Measurements from ENCODE around the gene ATF5.

Gene ATF5

GRCh38 chr19:49907745-49908446, 21.1 kb upstream of the ATF5 start:
- DNase-seq (ENCODE audit: low read depth) = no peak
- in situ Hi-C loops (cut with HindIII; ENCODE audit: low sequenced_read_pairs) = no loop called here
- no peak overlapping the region for H3K4me3 ChIP-seq (ENCODE audit: low read depth, low read length)
- TF ChIP-seq, protein P1, sequence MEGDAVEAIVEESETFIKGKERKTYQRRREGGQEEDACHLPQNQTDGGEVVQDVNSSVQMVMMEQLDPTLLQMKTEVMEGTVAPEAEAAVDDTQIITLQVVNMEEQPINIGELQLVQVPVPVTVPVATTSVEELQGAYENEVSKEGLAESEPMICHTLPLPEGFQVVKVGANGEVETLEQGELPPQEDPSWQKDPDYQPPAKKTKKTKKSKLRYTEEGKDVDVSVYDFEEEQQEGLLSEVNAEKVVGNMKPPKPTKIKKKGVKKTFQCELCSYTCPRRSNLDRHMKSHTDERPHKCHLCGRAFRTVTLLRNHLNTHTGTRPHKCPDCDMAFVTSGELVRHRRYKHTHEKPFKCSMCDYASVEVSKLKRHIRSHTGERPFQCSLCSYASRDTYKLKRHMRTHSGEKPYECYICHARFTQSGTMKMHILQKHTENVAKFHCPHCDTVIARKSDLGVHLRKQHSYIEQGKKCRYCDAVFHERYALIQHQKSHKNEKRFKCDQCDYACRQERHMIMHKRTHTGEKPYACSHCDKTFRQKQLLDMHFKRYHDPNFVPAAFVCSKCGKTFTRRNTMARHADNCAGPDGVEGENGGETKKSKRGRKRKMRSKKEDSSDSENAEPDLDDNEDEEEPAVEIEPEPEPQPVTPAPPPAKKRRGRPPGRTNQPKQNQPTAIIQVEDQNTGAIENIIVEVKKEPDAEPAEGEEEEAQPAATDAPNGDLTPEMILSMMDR (IDR thresholded peaks at IDR 0.05; ENCODE audit: low read depth, low read length, missing control alignments) = no peak

DNA sequence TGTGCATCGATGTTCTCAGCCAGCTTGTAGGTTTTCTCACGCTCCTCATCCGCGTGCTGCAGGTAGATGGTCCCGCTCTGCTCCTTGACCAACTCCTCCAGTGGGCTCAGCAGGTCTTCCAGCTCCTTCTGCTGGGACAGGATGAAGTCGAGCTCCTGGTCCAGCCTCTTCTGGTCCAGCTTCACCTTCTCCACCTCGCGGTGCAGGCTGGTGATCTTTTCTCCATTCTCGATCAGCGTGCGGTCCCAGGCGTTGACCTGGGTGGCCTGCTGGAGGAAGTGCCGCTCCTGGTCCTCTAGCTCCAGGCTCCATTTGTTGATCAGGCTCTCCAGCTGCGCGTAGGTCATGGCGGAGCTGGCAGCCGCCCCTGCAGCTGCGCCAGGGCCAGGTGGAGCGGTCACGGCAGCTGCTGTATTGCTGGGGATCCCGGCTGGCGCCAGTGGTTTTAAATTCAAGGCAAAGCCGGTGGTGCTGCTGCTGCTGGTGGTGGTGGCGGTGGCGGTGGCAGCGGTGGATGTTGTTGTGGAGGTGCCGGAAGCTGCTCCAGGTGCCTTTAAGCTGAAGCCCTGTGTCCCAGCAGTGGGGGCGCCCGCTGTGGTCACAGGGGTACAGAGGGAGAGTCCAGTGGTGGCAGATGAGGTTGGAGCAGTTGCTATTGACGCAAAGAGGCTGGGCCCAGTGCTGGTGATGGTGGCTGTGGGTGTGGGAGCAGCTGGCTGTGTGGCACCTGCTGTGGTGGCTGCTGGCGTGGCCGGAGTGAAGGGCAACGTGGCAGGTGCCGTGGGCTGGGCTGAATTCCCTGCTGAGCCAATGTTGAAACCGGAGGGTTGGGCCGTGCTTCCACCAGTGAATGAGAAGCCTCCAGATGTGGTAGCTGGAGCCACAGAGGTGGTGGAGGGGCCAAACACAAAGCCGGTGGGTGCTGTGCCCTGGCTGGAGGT, 20.3 kb upstream of the ATF5 start:
- in situ Hi-C loops (cut with HindIII; ENCODE audit: low sequenced_read_pairs) = no loop called here

GRCh38 chr19:49910179-49910578, 18.8 kb upstream of the ATF5 start:
- no peak overlapping the region for H3K4me3 ChIP-seq (ENCODE audit: low read depth, low read length)
- in situ Hi-C loops (cut with HindIII; ENCODE audit: low sequenced_read_pairs) = loop anchor here (5.0 kb wide), 1 partner anchor 97 kb away; no protein-coding TSS in a partner anchor
- DNase-seq (ENCODE audit: low read depth) = no peak
- TF ChIP-seq, protein P1 (IDR thresholded peaks at IDR 0.05; ENCODE audit: low read depth, low read length, missing control alignments) = no peak

More for the DNA sequence above, 20.3 kb upstream of the ATF5 start:
- DNase-seq (ENCODE audit: low read depth) = no peak
- TF ChIP-seq, protein P1 (IDR thresholded peaks at IDR 0.05; ENCODE audit: low read depth, low read length, missing control alignments) = no peak
- H3K4me3 ChIP-seq (ENCODE audit: low read depth, low read length) = no peak overlapping the region

GRCh38 chr19:49911381-49912145, 17.4 kb upstream of the ATF5 start:
- TF ChIP-seq, protein P1 (IDR thresholded peaks at IDR 0.05; ENCODE audit: low read depth, low read length, missing control alignments) = no peak
- DNase-seq (ENCODE audit: low read depth) = no peak
- in situ Hi-C loops (cut with HindIII; ENCODE audit: low sequenced_read_pairs) = loop anchor here (5.0 kb wide), 1 partner anchor 96 kb away; no protein-coding TSS in a partner anchor
- no peak overlapping the region for H3K4me3 ChIP-seq (ENCODE audit: low read depth, low read length)

GRCh38 chr19:49912965-49913685, 15.9 kb upstream of the ATF5 start:
- TF ChIP-seq, protein P1 (IDR thresholded peaks at IDR 0.05; ENCODE audit: low read depth, low read length, missing control alignments) = no peak
- in situ Hi-C loops (cut with HindIII; ENCODE audit: low sequenced_read_pairs) = loop anchor here (5.0 kb wide), 1 partner anchor 94 kb away; no protein-coding TSS in a partner anchor
- H3K4me3 ChIP-seq (ENCODE audit: low read depth, low read length) = no peak overlapping the region
- DNase-seq (ENCODE audit: low read depth) = no peak
